ENCODE data around the gene OR4N2.
"Not testable (repeated sequence)": the region's sequence is repeated elsewhere in the genome, so short reads cannot be mapped to it uniquely, and the experiment has no call there.

OR4N2 gene

GRCh38 chr14:19828314-19828713, 24.7 kb downstream of the OR4N2 start:
- no peak for DNase-seq (ENCODE audit: low read depth)
- no peak for TF ChIP-seq CTCF (conservative IDR thresholded peaks at IDR 0.05; ENCODE audit: low read depth, low read length)
- no peak overlapping the region for H3K4me3 ChIP-seq (ENCODE audit: low read length)

GRCh38 chr14:19834203-19834848, 30.8 kb downstream of the OR4N2 start:
- H3K4me3 ChIP-seq (ENCODE audit: low read length); DNase-seq (ENCODE audit: low read depth): not testable (repeated sequence)

- H3K4me3 ChIP-seq (ENCODE audit: low read length), result no peak overlapping the region
- no peak for DNase-seq (ENCODE audit: low read depth)
- TF ChIP-seq CTCF (conservative IDR thresholded peaks at IDR 0.05; ENCODE audit: low read depth, low read length), result no peak
Observed at GRCh38 chr14:19838433-19838832, 34.9 kb downstream of the OR4N2 start.

- no peak overlapping the region for H3K4me3 ChIP-seq (ENCODE audit: low read length)
- no peak for DNase-seq (ENCODE audit: low read depth)
- TF ChIP-seq CTCF (conservative IDR thresholded peaks at IDR 0.05; ENCODE audit: low read depth, low read length), result no peak
Observed at GRCh38 chr14:19851365-19851764, 47.8 kb downstream of the OR4N2 start.

- not testable (repeated sequence) for H3K4me3 ChIP-seq (ENCODE audit: low read length); DNase-seq (ENCODE audit: low read depth)
Observed at GRCh38 chr14:19866061-19866669, 62.6 kb downstream of the OR4N2 start.

GRCh38 chr14:19873178-19873577, 69.6 kb downstream of the OR4N2 start:
- H3K4me3 ChIP-seq (ENCODE audit: low read length), result no peak overlapping the region
- TF ChIP-seq CTCF (conservative IDR thresholded peaks at IDR 0.05; ENCODE audit: low read depth, low read length), result no peak
- no peak for DNase-seq (ENCODE audit: low read depth)

- TF ChIP-seq CTCF (conservative IDR thresholded peaks at IDR 0.05; ENCODE audit: low read depth, low read length), result no peak
- DNase-seq (ENCODE audit: low read depth), result no peak
- H3K4me3 ChIP-seq (ENCODE audit: low read length), result no peak within 1 kb of the TSS
Observed at GRCh38 chr14:19874842-19875241, 71.3 kb downstream of the OR4N2 start, which contains the start of gene OR4K2. TSS of gene OR4K2 (plus strand) at chr14:19875142. CDS start at chr14:19876268, 1,126 bp downstream.

- DNase-seq (ENCODE audit: low read depth), result no peak
- TF ChIP-seq CTCF (conservative IDR thresholded peaks at IDR 0.05; ENCODE audit: low read depth, low read length), result peak; percentile 42
- H3K4me3 ChIP-seq (ENCODE audit: low read length), result no peak overlapping the region
Observed at GRCh38 chr14:19878029-19878642, 74.6 kb downstream of the OR4N2 start.
